Type B pancreatic cell (in vitro differentiated cells): ENCODE measurements around the gene ENOX1. TPM values are rescaled to one million over a fixed set of nuclear protein-coding genes. Genes with fewer than 3 reads are reported as not detected.

Source experiments
- DNase-seq: peaks from one replicate; pipeline ENCODE4 v3.0.0; 2021; ENCODE audit warnings: mixed read lengths; ENCODE audit not compliant: unreplicated experiment; ENCODE audit errors: extremely low spot score
- H3K27ac Mint-ChIP-seq: 2 replicates; pipeline ENCODE4 v1.8.0; 2021; ENCODE audit warnings: mild to moderate bottlenecking, mixed read lengths
- H3K27me3 Mint-ChIP-seq: 2 replicates; pipeline ENCODE4 v1.8.0; 2021; ENCODE audit warnings: mixed read lengths
- H3K36me3 Mint-ChIP-seq: 2 replicates; pipeline ENCODE4 v1.8.0; 2021; ENCODE audit warnings: mixed read lengths
- H3K4me1 Mint-ChIP-seq: one replicate; pipeline ENCODE4 v1.8.0; 2021; ENCODE audit warnings: mixed read lengths; ENCODE audit not compliant: unreplicated experiment
- H3K4me3 Mint-ChIP-seq: 2 replicates; pipeline ENCODE4 v1.8.0; 2021; ENCODE audit warnings: mild to moderate bottlenecking, mixed read lengths
- H3K9me3 Mint-ChIP-seq: 2 replicates; pipeline ENCODE4 v1.8.0; 2021; ENCODE audit warnings: mixed read lengths
- CTCF ChIP-seq: fragments of 200-600 bp; sonication (generic); conservative IDR thresholded peaks from 2 replicates; pipeline ENCODE4 v1.5.0; 2021; ENCODE audit warnings: antibody characterized with exemption, mild to moderate bottlenecking
- total RNA-seq: library from RNA; stranded (reverse); gene quantifications from 2 replicates; pipeline ENCODE4 v1.2.1, GENCODE V29; 2021; ENCODE audit warnings: low replicate concordance

ENOX1 gene
- total RNA-seq, 1 donor from 2014 or later = 7.5 TPM

- no peak for DNase-seq
- H3K27ac Mint-ChIP-seq = no peak overlapping the region
- H3K27me3 Mint-ChIP-seq = no peaks in the 10 kb centered on the region
- peaks cover 4% of the 10 kb centered on the region for H3K4me1 Mint-ChIP-seq
- no peaks in the 10 kb centered on the region for H3K9me3 Mint-ChIP-seq
- no peak for TF ChIP-seq CTCF
- no peak overlapping the region for H3K4me3 Mint-ChIP-seq
- no peaks in the 10 kb centered on the region for H3K36me3 Mint-ChIP-seq
These were observed 317.0 kb downstream of the ENOX1 start for GRCh38 chr13:43469791-43470190.

GRCh38 chr13:43464578-43465264, 322.1 kb downstream of the ENOX1 start:
- TF ChIP-seq CTCF = no peak
- no peak overlapping the region for H3K27ac Mint-ChIP-seq
- no peaks in the 10 kb centered on the region for H3K36me3 Mint-ChIP-seq
- no peak for DNase-seq
- H3K4me3 Mint-ChIP-seq = no peak overlapping the region
- H3K4me1 Mint-ChIP-seq = no peaks in the 10 kb centered on the region
- no peaks in the 10 kb centered on the region for H3K27me3 Mint-ChIP-seq
- H3K9me3 Mint-ChIP-seq = peaks cover 4% of the 10 kb centered on the region

- Mint-ChIP-seq H3K4me3 (peak overlapping the region; percentile 8), H3K27me3 (peaks cover 8% of the 10 kb centered on the region)
These were observed 338.0 kb downstream of the ENOX1 start for GRCh38 chr13:43448605-43449336.

GRCh38 chr13:43446126-43446525, 340.6 kb downstream of the ENOX1 start:
- Mint-ChIP-seq H3K27me3 (peaks cover 14% of the 10 kb centered on the region), H3K4me1 (peaks cover 33% of the 10 kb centered on the region), H3K4me3 (no peak overlapping the region), H3K9me3 (no peaks in the 10 kb centered on the region), H3K36me3 (no peaks in the 10 kb centered on the region), H3K27ac (no peak overlapping the region)
- no peak for TF ChIP-seq CTCF
- no peak for DNase-seq

More at GRCh38 chr13:43448605-43449336, 338.0 kb downstream of the ENOX1 start:
- Mint-ChIP-seq H3K27ac (no peak overlapping the region), H3K4me1 (peaks cover 19% of the 10 kb centered on the region), H3K9me3 (no peaks in the 10 kb centered on the region), H3K36me3 (no peaks in the 10 kb centered on the region)
- no peak for DNase-seq
- TF ChIP-seq CTCF = no peak

GRCh38 chr13:43445668-43446067, 341.1 kb downstream of the ENOX1 start:
- Mint-ChIP-seq H3K4me3 (no peak overlapping the region), H3K9me3 (no peaks in the 10 kb centered on the region)

More at GRCh38 chr13:43445668-43446067, 341.1 kb downstream of the ENOX1 start:
- H3K27me3 Mint-ChIP-seq = peaks cover 14% of the 10 kb centered on the region
- no peak for DNase-seq
- no peak for TF ChIP-seq CTCF
- H3K4me1 Mint-ChIP-seq = peaks cover 34% of the 10 kb centered on the region
- no peak overlapping the region for H3K27ac Mint-ChIP-seq
- H3K36me3 Mint-ChIP-seq = no peaks in the 10 kb centered on the region
